Cardiac fibroblast (primary cell): ENCODE measurements around the gene JCAD.

Source experiments
- DNase-seq, 2 donors: peaks; one replicate each; pipeline versions ENCODE4 v3.0.0 to v3.0.0-alpha.2; 2010; ENCODE audit warnings: low read depth in 2 of 2
- H3K4me3 ChIP-seq, 2 donors: replicated peaks in 1 of 2; 1 replicate in 1 of 2; 2 replicates in 1 of 2; pipeline ENCODE4 v1.5.1; 2011; ENCODE audit warnings: low read depth in 2 of 2, low read length in 2 of 2, mild to moderate bottlenecking in 2 of 2, moderate library complexity in 1 of 2
- CTCF ChIP-seq: IDR thresholded peaks from one replicate; pipeline ENCODE4 v1.5.1; 2011; ENCODE audit warnings: low read depth, mild to moderate bottlenecking, low read length, inconsistent platforms

Gene JCAD

GRCh38 chr10:30018496-30018895, 40.9 kb downstream of the JCAD start:
- no peak for TF ChIP-seq CTCF
- no peak for DNase-seq
- H3K4me3 ChIP-seq: no peak overlapping the region

- H3K4me3 ChIP-seq: no peak overlapping the region
- TF ChIP-seq CTCF: no peak
- DNase-seq: no peak
Observed at GRCh38 chr10:30017966-30018365, 41.4 kb downstream of the JCAD start.

- no peak overlapping the region for H3K4me3 ChIP-seq
- DNase-seq: no peak
- TF ChIP-seq CTCF: no peak
Observed at GRCh38 chr10:30017556-30017955, 41.8 kb downstream of the JCAD start.

- H3K4me3 ChIP-seq: no peak overlapping the region
Observed at GRCh38 chr10:30014511-30014910, 44.9 kb downstream of the JCAD start.

GRCh38 chr10:30013757-30014156, 45.6 kb downstream of the JCAD start:
- no peak overlapping the region for H3K4me3 ChIP-seq
- DNase-seq: peak in 1 of 2 donors; percentile 63
- no peak for TF ChIP-seq CTCF

More at GRCh38 chr10:30014511-30014910, 44.9 kb downstream of the JCAD start:
- TF ChIP-seq CTCF: no peak
- no peak for DNase-seq

- DNase-seq: no peak
- no peak overlapping the region for H3K4me3 ChIP-seq
- no peak for TF ChIP-seq CTCF
Observed at GRCh38 chr10:30011956-30012647, 47.3 kb downstream of the JCAD start.

GRCh38 chr10:30011396-30011795, 48.0 kb downstream of the JCAD start:
- no peak for TF ChIP-seq CTCF

More at GRCh38 chr10:30011396-30011795, 48.0 kb downstream of the JCAD start:
- no peak for DNase-seq
- H3K4me3 ChIP-seq: no peak overlapping the region
